Measurements from ENCODE around the gene PPP1R9A.

The PPP1R9A gene

DNA sequence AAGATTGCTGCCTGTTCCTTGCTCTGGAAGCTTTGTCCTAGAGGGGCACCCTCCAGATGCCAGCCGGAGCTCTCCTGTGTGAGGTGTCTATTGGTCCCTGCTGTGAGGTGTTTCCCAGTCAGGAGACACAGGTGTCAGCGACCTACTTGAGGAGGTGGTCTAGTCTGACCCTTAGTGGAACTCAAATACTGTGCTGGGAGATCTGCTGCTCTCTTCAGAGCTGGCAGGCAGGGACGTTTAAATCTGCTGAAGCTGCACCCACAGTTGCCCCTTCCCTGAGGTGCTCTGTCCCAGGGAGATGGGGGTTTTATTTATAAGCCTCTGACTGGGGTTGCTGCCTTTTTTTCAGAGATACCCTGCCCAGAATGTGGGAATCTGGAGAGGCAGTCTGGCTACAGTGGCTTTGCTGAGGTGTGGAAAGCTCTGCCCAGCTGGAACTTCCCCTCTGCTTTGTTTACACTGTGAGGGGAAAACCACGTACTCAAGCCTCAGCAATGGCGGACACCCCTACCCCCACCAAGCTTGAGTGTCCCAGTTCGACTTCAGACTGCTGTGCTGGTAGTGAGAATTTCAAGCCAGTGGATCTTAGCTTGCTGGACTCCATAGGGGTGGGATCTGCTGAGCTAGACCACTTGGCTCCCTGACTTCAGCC, 119.2 kb downstream of the PPP1R9A start:
- no peak for DNase-seq (ENCODE audit: low read depth in 2 of 3, low spot score in 2 of 3)

DNA sequence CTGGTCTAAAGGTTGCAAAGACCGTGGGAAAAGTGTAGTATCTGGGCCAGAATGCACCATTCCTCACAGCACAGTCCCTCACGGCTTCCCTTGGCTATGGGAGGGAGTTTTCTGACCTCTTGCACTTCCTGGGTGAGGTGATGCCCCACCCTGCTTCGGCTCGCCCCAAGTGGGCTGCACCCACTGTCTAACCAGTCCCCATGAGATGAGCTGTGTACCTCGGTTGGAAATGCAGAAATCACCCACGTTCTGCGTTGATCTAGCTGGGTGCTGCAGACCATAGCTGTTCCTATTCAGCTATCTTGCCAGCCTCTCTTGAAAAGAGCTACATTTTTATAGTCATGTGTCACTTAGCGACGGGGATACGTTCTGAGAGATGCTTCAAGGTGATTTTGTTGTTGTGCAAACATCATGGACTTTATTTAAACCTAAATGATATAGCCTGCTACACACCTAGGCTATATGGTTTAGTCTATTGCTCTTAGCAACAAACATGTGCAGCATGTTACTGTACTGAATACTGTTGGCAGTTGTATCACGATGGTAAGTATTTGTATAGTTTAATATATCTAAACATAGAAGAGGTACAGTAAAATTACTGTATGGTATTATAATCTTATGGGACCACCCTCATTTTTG, 120.0 kb downstream of the PPP1R9A start:
- no peak for DNase-seq (ENCODE audit: low read depth in 2 of 3, low spot score in 2 of 3)

DNA sequence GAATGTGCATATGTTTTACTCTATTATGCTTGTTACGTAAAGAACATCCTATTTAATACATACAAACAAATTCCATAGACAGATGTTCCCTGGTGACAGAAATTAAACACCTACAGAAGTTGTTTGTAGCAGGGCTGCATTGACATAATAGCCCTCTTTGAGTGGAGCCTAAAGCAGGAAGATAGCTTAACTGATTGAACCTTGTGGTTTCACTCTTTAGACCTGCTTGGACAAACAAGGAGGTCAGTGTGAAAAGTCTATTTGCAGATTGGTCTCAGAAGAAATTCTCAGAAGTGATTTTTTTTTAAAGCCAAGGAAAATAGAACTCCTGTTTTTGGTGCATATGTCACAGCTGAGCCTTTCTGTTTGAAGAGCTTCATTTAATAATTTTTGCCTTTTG, 121.3 kb downstream of the PPP1R9A start:
- DNase-seq (ENCODE audit: low read depth in 2 of 3, low spot score in 2 of 3) = no peak

DNA sequence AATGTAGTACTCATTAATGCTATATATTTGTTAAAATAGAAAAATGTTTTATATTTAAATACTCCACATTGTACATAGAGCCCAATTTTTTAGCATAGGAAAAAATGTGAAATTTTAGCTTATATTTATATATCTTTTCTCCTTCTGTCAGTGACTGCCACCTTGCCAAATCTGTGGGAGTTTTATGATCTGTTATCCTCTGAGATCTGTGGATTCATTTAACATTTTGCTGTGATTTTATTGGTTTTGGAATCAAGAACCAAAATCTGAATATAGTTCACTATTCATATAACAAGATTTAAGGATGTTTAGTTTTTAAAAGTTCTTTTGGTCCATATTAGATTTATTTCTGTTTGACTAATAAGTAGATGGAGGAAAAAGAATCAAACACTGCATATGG, 127.9 kb downstream of the PPP1R9A start:
- DNase-seq (ENCODE audit: low read depth in 2 of 3, low spot score in 2 of 3) = no peak

DNA sequence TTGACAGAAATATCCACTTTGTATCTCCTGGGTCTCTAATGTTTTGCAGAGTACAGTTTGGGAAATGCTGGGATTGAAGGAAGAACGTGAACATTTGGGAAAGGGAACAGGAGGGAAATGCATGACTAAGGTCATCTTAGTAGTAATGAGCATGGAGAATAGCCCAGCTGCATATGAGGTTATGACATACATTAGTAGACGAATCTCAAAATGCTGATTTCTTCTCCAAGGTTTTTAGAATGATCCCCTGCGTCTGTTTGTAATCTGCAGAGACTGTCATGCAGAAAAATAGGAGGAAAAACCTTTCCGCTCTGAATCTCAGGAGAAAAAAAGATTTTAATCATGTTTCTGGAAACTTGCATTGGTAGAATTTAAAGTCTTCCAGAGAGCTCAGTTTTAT, 133.6 kb downstream of the PPP1R9A start:
- no peak for DNase-seq (ENCODE audit: low read depth in 2 of 3, low spot score in 2 of 3)

DNA sequence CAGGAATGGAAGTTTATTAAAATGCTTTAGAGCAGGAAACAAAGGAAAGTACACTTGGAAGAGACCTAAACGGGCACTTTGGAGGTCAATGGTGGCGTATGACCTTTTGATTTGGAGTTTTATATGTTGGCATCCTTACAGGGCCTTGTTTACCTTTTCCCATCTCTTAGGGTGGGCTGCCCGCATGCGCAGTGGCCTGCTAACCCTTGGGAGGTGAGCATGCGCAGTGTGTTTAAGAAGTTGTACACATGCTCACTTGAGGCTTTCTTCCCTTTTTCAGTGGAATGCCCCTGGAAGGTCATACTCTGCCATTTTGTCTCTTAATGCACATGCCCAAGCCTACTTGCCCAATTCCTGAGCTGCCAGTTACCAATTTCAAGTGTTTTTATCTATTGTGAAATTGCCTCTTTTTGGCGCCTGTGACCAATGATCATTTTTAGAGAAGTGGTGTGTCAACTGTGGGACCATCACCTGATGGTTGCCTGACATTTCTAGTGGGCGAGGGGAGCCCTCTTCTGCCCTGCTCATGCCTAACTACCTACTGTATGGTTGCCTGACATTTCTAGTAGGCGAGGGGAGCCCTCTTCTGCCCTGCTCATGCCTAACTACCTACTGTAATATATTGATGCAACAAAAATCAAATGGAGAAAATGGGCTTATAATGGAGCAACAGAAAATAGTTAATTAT, 138.0 kb downstream of the PPP1R9A start:
- no peak for DNase-seq (ENCODE audit: low read depth in 2 of 3, low spot score in 2 of 3)

DNA sequence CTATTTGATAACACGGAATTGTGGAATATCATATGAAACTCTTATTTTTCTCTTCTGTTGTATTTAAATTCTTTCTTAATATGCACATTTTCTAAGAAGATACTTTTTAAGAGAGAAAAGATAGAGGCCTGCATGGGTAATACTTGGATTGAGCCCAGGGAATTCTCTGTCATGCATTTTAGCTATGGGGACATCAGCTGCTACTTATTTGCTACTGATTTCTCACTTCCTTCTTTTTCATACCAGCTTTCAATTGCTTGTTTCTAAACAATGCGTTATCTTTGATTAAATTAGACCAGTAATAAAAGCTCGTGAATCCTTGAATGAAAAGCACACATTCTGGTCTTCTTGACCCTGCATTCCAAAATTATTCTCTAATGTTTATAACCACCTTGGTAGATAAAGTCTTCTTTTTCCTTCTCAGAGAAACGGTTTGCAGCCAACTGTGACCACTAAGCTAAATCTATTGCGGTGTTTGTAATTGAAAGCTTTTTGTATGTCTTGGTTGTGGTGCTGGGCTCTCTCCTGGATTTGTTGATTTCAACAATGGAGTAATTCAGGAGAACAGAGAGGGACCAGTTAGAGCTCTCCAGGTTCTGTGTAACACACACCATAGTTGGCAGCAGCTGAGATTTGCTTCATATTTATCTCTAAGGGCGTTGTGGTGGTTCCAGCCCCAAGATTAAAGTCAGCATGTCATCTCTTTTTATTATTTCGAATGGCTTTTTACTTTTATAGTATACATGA, 139.3 kb downstream of the PPP1R9A start:
- no peak for DNase-seq (ENCODE audit: low read depth in 2 of 3, low spot score in 2 of 3)

DNA sequence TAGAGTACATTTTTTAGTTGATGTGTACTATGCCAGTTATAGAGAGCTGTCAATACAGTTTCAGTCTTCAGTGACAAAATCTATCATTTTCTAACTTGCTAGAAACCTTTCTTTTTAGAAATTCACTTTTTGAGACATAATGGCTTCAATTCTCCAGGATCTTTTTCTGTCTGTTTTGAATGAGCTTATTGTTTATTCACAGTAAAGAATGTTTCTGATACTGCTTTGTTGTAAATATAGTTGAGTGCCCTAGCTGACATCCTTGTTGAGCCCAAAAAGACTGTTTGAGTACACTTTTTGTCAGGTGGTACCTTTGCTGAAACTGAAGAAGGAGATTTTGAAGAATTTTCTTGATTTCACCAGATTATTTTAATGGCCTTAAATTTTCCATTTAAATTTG, 139.9 kb downstream of the PPP1R9A start:
- DNase-seq (ENCODE audit: low read depth in 2 of 3, low spot score in 2 of 3) = no peak

DNA sequence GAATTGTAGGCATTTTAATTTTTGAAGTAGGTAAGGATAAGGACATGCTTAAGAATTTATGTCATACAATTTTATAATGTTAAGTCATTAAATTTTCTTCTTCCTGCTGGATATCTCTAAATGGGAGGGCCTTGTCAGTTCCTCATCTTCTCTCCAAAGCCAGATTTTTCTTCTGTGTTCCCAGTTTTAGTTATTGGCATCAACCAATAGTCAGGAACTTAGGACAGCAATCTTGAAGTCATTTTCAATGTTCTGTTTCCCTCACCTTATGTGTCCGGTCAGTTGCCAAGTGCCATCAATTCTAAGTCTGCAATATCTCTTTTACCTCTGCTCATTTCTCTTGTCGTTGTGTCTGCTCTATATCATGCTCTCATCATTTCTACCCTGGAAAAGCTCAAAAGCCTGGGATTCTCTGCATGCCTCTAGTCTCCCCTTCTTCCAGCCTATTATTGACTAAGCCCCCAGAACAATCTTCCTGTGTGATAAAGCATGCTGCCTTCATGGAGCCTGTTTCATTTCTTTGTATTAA, 145.2 kb downstream of the PPP1R9A start:
- DNase-seq (ENCODE audit: low read depth in 2 of 3, low spot score in 2 of 3) = no peak

DNA sequence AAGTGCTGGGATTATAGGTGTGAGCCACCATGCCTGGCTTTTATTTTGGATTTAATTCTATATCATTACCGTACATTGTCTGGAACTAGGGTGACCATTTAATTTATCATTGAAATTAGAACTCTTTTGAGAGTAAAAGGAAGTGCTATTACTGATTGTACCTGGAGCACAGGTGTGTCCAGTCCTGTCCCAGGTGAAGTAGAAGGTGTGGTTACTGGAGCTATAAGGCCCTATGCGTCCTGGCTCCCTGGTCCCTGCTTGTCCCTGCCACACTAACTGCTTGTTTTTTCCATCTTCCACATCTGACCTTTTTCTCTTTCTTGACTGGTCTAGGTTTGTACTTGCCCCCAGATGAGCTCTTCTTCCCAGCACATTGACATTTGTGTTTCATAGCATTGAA, 147.0 kb downstream of the PPP1R9A start:
- DNase-seq (ENCODE audit: low read depth in 2 of 3, low spot score in 2 of 3) = no peak

DNA sequence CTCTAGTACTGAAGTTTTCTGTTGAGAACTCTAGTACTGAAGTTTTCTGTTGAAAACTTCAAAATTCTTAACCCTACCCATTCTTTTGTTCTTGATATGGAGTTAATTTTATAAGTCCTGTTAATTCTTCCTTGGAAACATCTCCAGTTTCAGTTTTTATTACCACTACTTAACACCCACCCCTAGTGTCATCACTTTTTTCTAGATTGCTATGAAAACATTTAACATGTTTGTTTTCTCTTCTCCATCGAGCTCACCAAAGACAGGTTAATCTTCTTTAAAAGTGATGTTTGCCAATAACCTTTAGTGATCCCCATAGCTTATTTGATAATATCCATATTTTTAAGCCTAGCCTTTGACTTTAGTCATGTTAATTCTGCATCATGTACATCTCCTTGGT, 147.9 kb downstream of the PPP1R9A start:
- no peak for DNase-seq (ENCODE audit: low read depth in 2 of 3, low spot score in 2 of 3)

DNA sequence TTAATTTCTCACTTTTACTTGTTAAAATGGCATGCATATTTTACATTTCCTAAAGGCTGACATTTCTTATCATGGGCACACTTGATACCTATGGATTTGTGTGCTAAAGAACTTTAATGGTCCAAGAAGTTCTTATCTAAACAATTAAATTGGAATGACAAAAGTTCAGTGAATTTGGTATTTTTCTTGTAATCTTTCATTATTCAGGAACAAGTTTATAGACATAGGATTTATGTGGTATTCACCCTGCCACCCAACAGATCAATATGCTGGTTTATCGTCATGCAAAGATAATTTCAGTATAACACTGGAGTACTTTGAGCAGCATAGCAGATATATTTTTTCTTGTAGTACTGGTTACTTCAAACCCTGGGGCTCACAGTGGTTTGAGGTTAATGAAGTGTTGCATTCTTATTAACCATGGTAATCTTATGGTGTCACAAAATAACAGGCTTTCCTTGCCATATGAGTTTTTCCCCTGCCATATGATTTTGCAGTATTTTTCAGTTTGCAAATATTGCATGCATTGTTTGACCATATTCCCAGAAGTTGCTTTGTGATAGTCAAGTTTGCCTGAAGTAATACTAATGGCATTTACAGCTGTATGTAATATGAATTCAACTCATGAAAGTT, 148.8 kb downstream of the PPP1R9A start:
- DNase-seq (ENCODE audit: low read depth in 2 of 3, low spot score in 2 of 3) = no peak

DNA sequence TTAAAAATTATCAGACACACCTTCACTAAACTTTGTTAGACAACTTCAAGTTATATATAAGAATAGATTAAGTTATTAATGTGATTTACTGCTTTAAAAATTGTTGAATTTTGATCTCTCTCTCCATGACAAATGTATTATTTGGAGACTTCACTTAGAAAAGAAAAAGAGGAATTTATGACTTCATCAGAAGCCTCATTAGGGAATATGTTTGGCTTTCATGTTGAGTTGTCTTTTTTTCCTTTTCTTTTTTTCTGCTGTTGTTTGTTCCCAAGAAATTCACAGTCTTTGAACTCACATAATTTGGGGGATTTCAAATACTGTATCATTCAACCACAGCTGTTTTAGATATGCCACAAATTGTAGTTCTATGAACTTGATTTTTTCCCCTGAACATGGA, 149.5 kb downstream of the PPP1R9A start:
- no peak for DNase-seq (ENCODE audit: low read depth in 2 of 3, low spot score in 2 of 3)

DNA sequence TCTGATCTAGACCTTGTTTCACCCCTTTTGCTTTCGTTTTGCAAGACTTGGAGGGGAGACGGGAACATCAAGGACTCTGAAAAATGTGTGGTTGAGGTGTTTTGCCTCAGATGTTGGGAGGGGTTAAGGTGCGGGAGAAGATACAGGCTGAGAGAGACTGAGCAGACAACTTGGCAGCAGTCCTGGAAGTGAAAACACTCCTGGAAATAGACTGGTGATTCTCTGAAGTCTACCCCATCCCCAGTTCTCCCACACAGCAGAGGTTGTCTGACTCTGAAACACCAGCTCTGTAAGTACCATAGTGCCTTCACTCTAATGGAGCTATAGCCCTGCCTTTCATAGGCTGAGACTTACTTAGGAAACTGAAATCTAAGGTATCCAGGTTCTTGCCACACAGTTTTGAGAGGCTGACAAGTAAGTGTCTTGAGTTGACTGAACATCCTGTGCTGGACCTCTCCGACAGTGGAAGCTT, 152.5 kb downstream of the PPP1R9A start:
- DNase-seq (ENCODE audit: low read depth in 2 of 3, low spot score in 2 of 3) = no peak

DNA sequence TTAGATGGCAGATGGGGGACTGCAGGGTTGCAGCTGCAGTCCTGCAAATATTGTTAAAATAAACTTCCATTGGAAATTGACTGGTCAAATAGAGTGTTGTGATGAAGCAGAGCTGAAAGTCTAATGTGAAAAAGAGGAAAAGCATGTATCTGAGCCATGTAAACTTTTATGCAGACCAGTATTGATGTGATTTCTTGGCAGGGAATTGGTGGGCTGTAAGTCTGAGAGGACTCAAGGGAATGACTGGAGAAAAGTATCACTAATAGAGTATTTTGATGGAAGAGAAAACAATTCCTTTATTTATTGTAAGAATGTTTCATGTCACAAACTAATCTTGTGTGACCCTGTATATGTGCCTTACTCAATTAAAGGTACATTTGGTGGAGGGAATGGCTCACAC, 155.5 kb downstream of the PPP1R9A start:
- no peak for DNase-seq (ENCODE audit: low read depth in 2 of 3, low spot score in 2 of 3)

DNA sequence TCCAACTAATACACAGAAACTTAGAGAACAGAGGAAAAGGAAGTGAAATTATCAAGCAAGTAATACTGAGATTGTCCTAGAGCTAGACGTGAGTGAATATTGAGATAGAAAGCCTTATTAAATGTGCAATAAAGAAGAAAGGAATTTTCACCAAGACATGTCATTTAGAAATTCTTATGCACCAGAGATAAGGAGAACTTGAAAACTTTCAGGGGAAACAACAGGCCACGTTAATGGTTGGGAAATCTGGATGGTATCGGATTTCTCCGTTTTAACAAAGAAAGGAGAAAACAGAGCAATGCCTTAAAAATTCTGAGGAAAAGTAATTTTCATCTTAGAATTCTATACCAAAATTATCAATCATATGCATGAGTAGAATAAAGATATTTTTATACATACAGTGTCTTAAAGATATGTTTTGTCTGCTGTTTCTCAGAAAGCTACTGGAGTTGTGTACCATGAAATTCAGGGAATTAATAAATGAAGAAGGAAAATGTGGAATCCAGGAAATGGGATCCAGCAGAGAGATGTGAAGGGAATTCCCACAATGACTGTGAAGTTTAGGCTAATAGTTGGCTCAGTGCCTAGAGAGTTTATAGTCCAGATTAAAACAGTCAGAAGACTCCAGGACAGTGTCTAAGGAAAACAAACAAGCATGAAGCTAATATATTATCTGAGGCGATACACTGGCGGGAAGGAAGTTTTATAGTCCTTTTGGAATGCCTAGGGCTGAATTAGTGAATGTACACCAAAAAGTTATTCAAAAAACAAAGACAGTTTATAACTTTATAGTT, 159.5 kb downstream of the PPP1R9A start:
- DNase-seq (ENCODE audit: low read depth in 2 of 3, low spot score in 2 of 3) = no peak

DNA sequence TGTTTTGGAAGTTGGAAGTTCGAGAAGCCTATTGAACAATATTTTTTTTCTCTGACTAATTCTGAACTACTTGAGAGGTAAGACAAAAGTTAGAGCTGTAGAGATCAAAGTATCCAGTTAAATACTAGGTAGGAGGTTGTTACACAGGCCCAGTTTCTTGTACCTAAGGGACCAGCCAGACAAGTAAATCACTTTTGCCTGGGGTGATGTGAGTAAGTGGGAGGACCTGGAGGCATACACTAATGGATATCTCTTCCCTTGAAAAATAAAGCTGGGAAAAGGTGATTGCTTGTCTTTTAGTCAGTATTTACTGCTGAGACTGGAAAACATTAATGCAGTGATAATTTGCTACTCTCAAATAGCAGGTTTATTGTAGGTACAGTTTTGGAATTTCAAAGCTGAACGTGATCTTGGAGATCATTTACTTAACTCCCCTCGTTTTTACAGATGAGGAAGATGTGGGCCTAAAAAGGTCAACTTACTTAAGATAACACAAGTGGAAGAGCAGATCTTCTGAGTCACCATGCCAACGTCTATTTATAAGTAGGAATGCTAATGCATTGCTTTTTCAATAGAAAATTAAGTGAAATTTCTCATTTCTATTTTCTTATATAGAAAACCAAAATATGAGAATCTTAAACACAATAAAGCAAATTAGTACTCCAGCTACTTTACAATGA, 181.3 kb downstream of the PPP1R9A start:
- DNase-seq (ENCODE audit: low read depth in 2 of 3, low spot score in 2 of 3) = no peak

DNA sequence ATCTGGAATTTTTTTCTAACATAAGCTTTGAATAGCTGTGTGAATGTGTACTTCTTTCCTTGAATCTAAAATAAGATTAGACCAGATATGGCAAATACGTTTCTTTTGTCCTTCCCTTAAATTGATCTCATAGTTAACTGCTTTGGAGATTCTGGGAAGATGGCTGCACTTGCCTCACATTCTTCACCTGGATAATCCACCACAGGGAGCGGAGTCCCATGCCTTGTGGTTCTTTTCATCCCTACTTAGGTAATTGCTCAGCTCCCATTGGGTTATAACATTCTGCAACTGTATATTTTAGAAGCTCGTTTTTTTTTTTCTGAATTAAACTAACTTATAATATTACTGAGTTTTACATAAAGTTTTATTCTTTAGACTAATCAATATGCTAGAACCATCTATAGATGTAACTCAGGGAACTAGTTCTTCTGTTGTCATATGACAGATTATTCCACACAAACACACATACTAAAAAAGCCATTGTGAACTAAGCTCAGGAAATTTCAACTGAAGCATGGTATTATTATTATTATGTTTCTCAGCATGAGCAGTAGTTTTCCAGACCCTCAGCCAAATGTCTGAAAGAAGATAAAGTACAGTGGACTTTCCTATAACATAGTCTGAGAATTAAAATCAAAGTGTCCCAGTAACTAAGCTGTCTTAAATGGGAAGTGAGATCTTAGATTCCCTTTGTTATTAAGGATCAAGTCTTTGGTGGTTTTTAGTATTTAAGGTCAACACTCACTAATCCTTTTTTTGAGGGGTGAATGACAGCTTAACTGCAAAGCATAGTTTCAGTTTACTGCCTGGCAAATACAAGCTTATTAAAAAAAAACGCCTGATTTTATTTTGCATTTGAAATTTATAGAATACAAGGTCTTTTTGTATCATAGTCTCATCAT, 182.3 kb downstream of the PPP1R9A start:
- no peak for DNase-seq (ENCODE audit: low read depth in 2 of 3, low spot score in 2 of 3)

DNA sequence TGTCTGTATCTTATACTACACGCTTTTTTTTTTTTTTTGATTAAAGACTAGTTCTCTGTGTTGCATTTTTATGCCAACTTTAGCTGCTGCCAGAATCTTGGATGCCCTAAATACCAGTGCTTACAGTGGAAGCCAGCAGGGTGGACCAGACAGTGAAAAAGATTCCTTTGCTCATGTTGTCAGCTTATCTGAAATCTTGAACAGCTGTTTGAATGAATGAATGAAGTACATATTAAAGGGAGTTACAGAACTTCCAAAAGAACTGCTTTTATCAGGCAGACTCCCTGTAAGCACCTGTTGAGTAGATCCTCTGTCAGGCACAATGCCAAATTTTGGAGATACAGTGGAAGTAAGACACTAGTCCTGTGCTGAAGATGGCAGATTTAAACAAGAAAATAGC, 184.9 kb downstream of the PPP1R9A start:
- DNase-seq (ENCODE audit: low read depth in 2 of 3, low spot score in 2 of 3) = no peak

Measured in activated CD8-positive, alpha-beta memory T cell treated with anti-CD3 and anti-CD28 coated beads for 48 hours (primary cell).